Measurements from ENCODE around the gene HES1.

HES1 gene

DNA sequence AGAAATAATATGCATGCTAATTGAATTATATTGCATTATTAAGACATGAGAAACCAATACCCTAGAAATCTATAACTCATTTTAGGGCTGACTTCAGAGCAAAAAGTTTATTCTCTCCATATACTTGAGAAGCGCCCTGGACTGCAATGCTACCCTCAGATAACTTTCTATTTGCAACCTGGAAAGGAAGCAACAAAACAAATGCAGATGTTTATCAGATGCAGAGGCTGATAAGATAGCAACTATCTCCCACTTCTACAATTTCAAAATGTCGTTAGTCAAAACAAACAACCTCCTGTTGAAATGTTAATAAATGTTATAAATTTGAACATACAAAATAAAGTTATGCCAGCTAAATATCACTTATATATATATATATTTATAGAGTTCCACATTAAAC, 34.8 kb downstream of the HES1 start:
- DNase-seq = no peak

GRCh38 chr3:194174406-194174805, 38.5 kb downstream of the HES1 start:
- no peak for DNase-seq

DNA sequence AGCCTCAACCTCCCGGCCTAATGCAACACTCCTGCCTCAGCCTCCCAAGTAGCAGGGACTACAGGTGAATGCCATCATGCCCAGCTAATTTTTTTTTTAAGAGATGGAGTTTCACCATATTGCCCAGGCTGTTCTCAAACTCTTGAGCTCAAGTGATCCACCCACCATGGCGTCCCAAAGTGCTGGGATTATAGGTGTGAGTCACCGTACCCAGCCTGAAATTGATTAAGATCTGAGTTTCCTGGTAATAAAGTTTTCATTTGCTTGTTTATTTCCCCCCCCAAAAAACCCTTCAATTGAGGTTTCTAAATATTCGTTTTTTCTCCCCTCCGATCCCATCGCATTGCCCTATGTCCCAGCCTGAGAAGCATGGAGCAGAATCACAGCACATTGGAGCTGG, 39.0 kb downstream of the HES1 start:
- no peak for DNase-seq

DNA sequence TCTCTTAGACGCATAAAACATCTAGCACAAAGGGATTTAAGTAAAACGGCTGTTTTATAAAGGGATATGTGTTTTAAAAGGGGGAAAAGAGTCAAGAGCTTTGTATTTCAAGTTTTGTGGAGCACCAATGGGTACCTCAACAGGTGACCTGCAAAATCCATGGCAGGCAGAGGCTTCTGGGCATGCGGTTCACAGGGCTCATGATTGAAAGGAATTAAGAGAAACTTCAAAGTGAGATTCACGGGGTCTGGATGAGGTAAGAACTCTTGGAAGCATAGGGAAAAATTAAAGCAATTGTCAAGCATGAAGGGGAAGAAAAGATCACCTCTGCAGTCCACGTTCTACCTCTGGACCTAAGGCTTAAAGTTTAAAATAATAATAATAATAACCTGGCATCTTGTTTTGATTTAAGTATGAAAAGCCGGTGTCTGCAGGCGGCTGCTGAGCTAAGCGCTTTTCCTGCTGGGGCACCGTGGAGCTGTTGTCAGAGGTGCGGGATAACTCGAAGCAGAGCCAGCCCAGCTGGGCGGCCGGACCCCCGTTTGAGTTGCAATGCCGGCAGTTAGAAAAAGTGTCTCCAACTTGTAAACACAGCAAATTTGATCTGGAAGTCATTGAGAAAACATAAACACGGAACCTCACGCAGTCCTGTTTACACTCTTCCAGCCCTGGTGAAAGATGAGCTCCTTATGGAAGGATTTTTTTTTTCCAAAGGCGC, 40.5 kb downstream of the HES1 start:
- DNase-seq = no peak

- no peak for DNase-seq
Observed at GRCh38 chr3:194177141-194177540, 41.2 kb downstream of the HES1 start.

- DNase-seq = no peak
Observed at GRCh38 chr3:194178128-194178527, 42.2 kb downstream of the HES1 start.

GRCh38 chr3:194178669-194179068, 42.7 kb downstream of the HES1 start:
- DNase-seq = no peak

DNA sequence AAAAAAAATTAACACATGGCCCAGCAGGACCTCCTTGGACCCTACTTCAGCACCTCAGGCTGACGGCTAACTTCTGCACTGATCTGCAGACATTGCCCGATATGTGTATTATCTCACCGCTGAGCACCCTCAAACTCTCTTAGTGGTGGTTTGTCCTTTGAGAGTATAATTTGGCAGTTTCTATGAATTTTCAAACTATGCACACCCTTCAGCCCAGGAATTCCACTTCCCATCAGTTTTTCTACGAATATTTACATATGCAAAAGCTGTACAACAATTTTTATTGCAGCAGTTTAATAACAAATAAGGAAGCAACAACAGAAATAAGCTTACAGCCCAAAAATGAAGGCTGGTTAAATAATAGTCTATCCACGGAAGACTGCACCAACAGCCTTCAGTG, 44.6 kb downstream of the HES1 start:
- no peak for DNase-seq

DNA sequence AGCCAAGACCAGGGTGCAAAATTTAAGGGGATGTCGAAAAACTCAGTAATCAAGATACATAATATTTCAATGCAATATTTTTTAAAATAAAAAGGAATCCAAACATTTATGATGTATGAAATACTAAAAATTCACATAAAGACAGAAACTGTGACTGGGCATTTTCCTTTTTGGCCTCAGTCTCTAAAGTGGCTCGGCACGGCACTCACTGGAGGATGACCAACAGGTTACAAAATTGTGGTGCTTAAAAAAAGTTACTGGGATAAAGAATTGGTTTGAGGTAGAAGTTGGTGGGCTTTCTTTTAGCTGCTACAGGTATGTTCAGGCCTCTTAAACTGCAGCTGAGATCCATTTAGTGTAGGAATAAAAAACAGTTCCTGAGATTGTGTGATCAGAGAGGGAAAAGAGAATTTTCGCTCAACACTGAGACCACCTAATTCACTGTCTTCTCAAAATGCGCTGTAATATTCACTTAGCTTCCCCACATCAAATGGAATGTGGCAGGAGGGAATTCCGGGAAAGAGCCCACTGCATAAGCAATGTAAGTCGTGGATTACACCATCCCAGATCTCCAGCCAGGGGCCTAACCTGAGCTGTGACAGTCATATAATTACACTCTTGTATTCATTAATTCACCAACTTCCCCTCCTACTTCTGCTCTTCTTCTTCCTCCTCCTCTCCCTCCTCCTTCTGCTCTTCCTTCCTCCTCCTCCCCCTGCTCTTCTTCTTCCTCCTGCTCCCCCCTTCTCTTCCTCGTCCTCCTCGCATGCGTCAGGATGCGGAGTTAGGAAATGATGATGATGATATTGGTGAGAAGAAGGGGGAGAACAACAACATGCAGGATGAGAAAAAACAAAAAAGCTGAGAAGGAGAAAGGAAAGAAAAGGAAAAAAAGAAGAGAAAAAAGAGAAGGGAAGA, 45.9 kb downstream of the HES1 start:
- DNase-seq = no peak

DNA sequence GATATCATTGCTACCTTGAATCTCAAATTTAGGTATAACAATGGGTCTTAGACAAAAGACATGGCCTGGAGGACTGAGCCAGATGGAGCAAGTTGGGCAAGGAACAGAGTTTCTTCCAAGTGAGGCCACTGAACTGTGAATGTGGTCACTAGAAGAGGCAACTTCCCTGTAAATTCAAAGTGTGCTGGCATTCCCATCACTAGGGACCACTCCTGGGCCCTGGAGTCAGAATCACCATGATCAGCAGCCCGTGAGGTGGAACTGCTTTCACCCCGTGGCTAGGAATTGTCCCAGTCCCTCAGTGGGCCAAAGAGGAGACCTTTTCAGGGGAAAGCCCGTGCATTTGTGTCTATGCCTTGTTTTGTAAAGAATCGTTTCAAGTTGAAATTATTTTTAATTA, 47.3 kb downstream of the HES1 start:
- DNase-seq = no peak

- no peak for DNase-seq
Observed at GRCh38 chr3:194184265-194184751, 48.4 kb downstream of the HES1 start.

- no peak for DNase-seq
Observed at GRCh38 chr3:194184801-194185200, 48.9 kb downstream of the HES1 start.

- DNase-seq = no peak
Observed at GRCh38 chr3:194185221-194185620, 49.3 kb downstream of the HES1 start.

GRCh38 chr3:194187233-194187944, 51.4 kb downstream of the HES1 start:
- no peak for DNase-seq
